Cardiac muscle cell (in vitro differentiated cells and primary cell): ENCODE data around the gene TNN. TPM values are rescaled to one million over a fixed set of nuclear protein-coding genes. Genes with fewer than 3 reads are reported as not detected.
A peak's percentile ranks its signal among the peaks of the same experiment; 100 is the strongest.

ENCODE experiments used
- DNase-seq, 2 donors: peaks; one replicate each; pipeline versions ENCODE4 v3.0.0 to v3.0.0-alpha.2; 2010 to 2017; ENCODE audit warnings: low read depth in 1 of 2, low spot score in 1 of 2
- H3K27ac ChIP-seq: fragments of 200-600 bp; sonication (generic); 2 replicates; pipeline ENCODE4 v1.5.1; 2016
- H3K27me3 ChIP-seq: fragments of 200-600 bp; sonication (generic); 2 replicates; pipeline ENCODE4 v1.6.0; 2016; ENCODE audit warnings: control low read depth
- H3K36me3 ChIP-seq: fragments of 200-600 bp; sonication (generic); 2 replicates; pipeline ENCODE4 v1.5.1; 2016; ENCODE audit warnings: control low read depth
- H3K4me1 ChIP-seq: fragments of 200-600 bp; sonication (generic); 2 replicates; pipeline ENCODE4 v1.8.1; 2017; ENCODE audit warnings: low read depth, mild to moderate bottlenecking, mixed run types
- H3K4me3 ChIP-seq: fragments of 200-600 bp; sonication (generic); 2 replicates; pipeline ENCODE4 v1.5.1; 2016; ENCODE audit warnings: mild to moderate bottlenecking
- H3K9me3 ChIP-seq: fragments of 200-600 bp; sonication (generic); 2 replicates; pipeline ENCODE4 v1.5.1; 2017; ENCODE audit warnings: low read depth, mild to moderate bottlenecking, control low read depth
- polyA plus RNA-seq: library from polyadenylated mRNA; unstranded; fragments of >200 nt; fragmentation: Nextera tagmentation; extraction: Ambion mirVana; gene quantifications from 2 replicates; pipeline ENCODE4 v1.2.1, GENCODE V29; 2016
- total RNA-seq: library from RNA; depleted of rRNA; stranded (reverse); fragments of >200 nt; gene quantifications from 2 replicates; pipeline ENCODE4 v1.2.3, GENCODE V29; 2016
- TF ChIP-seq, protein P1 (sequence below): IDR thresholded peaks from 2 replicates; pipeline ENCODE4 v1.5.1; 2012; ENCODE audit warnings: low read depth, mild to moderate bottlenecking, low read length

TNN gene
- total and polyA plus RNA-seq, 2 experiments from 2014 or later: not detected

DNA sequence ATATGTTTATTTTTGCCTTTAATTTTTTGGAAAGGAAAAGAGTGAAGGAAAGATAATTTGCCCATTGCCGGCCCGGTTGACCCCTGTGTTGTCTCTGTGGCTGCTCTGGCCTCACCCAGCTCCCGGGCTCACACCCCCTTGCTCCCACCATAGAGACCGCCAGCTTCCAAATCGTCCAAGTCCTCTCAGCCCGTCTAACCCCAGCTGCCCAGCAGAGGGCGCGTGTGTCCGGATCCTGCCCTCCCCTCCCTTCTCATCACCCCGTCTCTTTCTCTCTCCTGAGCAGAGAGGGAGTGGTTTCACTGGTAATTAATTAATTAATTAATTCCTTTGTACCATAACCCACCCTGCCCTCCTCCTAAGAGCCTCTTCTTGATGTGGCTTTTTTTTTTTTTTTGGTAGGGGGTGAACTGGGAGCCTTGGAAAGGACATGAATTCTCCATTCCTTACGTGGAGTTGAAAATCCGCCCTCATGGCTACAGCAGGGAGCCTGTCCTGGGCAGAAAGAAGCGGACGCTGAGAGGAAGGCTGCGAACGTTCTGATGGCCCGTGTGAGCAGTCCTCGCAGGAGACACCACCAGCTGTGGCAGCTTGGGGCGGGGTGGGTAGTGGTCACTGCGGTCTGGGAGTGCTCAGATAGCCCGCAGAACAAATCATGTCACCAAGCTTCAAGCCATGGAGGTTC is 79.0 kb downstream of the TNN start:
- Histone ChIP-seq H3K27ac (no peak overlapping the region), H3K36me3 (no peaks in the 10 kb centered on the region), H3K4me3 (no peak overlapping the region), H3K27me3 (peaks cover 22% of the 10 kb centered on the region), H3K4me1 (no peaks in the 10 kb centered on the region), H3K9me3 (no peaks in the 10 kb centered on the region)
- DNase-seq: peak; percentile 71 to 78
- TF ChIP-seq, protein P1, sequence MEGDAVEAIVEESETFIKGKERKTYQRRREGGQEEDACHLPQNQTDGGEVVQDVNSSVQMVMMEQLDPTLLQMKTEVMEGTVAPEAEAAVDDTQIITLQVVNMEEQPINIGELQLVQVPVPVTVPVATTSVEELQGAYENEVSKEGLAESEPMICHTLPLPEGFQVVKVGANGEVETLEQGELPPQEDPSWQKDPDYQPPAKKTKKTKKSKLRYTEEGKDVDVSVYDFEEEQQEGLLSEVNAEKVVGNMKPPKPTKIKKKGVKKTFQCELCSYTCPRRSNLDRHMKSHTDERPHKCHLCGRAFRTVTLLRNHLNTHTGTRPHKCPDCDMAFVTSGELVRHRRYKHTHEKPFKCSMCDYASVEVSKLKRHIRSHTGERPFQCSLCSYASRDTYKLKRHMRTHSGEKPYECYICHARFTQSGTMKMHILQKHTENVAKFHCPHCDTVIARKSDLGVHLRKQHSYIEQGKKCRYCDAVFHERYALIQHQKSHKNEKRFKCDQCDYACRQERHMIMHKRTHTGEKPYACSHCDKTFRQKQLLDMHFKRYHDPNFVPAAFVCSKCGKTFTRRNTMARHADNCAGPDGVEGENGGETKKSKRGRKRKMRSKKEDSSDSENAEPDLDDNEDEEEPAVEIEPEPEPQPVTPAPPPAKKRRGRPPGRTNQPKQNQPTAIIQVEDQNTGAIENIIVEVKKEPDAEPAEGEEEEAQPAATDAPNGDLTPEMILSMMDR: peak; percentile 97

DNA sequence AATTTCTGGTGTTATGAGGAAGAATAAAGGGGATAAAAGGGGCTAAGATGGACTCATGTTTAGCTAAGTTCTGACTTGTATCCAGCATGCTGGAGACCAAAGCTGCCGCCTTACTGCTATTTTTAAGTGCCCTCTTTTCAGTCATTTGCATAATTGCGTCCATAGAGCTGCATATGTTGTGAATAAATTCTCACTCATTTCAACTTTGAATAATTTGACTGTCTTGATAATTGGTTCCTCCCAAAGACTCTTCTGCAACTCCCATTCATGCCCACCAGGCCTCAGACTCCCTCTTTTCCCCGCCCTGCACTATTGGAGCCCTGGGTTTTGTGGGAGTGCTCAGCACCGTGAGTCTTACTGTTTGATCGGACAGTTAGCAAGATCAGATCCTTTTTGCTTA is 79.9 kb downstream of the TNN start:
- TF ChIP-seq, protein P1: no peak
- H3K27ac ChIP-seq: no peak overlapping the region
- no peaks in the 10 kb centered on the region for H3K9me3 ChIP-seq
- no peak overlapping the region for H3K4me3 ChIP-seq
- H3K4me1 ChIP-seq: no peaks in the 10 kb centered on the region
- no peak for DNase-seq
- H3K27me3 ChIP-seq: peaks cover 29% of the 10 kb centered on the region
- H3K36me3 ChIP-seq: no peaks in the 10 kb centered on the region

DNA sequence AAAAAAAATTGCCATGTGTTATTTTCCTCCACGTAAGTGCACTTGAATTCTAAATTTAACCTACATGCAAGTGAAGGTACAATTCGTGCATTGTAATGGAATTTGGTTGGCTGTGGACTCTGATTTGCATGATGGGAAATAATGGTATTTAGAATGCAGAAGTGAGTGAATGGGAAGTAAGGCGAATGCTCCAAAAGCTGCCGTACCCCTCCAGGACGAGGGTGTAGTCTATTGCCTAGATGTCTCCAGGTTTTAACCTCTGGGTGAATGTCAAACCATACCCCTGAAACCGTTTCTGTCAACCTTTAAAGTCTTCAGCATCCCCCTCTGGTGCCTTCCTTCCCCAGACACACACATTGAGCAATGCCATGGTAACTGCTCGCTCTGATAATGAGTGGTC is 80.4 kb downstream of the TNN start:
- H3K9me3 ChIP-seq: no peaks in the 10 kb centered on the region
- H3K27me3 ChIP-seq: peaks cover 33% of the 10 kb centered on the region
- H3K27ac ChIP-seq: no peak overlapping the region
- H3K4me3 ChIP-seq: no peak overlapping the region
- TF ChIP-seq, protein P1: no peak
- no peaks in the 10 kb centered on the region for H3K36me3 ChIP-seq
- DNase-seq: no peak
- no peaks in the 10 kb centered on the region for H3K4me1 ChIP-seq

DNA sequence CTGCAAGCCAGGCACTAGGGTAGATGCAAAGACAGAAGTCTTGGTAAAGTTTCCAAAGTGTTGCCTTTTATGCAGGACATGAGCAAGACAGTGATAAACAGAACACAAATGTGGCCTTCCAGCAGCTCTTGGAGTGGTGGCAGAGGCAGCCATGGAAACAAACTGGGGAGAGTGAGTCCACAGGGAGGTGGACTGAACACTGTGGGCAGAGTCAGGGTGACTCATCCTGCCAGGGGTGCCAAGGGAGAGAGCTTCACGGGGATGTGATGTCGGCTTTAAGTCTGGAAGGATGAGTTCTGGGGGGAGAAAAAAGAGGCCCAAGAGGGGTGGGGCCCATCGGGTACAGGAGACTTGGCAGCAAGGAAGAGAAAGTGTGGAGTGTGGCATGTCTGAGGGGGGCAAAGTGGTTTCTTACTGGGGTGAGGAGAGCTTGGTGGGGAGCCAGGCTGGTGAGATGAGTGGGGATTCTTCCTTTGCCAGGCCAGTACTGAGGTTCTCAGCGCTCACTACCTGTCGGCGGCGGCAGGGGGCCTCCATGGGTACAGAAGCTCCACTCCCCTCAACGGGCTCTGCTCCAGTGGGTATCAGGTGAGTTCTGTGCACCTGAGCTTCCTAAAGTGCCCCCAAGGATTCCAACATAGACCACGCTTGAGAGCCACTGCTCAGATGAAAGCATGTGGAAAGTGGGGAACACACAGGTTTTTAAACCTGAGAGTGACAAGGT is 83.1 kb downstream of the TNN start:
- no peaks in the 10 kb centered on the region for H3K36me3 ChIP-seq
- TF ChIP-seq, protein P1: no peak
- DNase-seq: no peak
- no peaks in the 10 kb centered on the region for H3K4me1 ChIP-seq
- H3K9me3 ChIP-seq: no peaks in the 10 kb centered on the region
- H3K4me3 ChIP-seq: no peak overlapping the region
- peaks cover 49% of the 10 kb centered on the region for H3K27me3 ChIP-seq
- H3K27ac ChIP-seq: no peak overlapping the region

DNA sequence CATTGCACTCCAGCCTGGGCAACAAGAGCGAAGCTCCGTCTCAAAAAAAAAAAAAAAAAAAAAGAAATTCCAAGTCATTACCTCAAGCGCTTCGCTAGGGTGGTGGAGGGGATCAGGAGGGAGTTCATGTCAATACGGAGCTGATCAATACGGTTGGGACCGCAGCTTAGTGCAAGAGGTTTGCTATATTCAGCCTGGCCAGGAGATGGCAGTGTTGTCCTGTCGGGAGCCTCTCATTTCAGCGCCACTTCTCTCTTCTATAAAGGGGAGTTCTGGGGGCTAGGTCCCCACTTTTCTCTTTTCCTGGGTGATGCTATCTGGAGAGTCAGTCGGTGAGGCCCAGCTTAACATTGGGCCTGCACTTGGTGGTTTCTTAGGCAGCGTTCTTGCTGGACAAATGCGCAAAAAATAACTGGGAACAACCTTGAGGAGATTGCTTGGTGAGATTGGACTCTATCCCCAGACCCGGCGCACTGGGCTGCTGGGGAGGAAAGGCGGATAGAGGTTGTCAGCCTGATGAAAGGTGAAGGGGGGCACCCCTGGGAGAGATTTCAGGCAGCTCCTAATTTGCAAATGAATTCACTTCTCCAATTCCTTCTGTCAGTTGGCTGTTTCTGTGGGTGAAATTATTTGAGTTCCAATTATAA is 84.5 kb downstream of the TNN start:
- H3K27me3 ChIP-seq: peaks cover 56% of the 10 kb centered on the region
- H3K4me1 ChIP-seq: no peaks in the 10 kb centered on the region
- DNase-seq: peak; percentile 51 to 74
- no peak overlapping the region for H3K27ac ChIP-seq
- no peaks in the 10 kb centered on the region for H3K9me3 ChIP-seq
- TF ChIP-seq, protein P1: peak; percentile 89
- no peak overlapping the region for H3K4me3 ChIP-seq
- no peaks in the 10 kb centered on the region for H3K36me3 ChIP-seq
